HEK293 (cell line): Measurements from ENCODE around the gene SLC17A3.

ENCODE experiments used
- CTCF ChIP-seq: fragments of 450-650 bp; formaldehyde crosslinking; IDR thresholded peaks from 2 replicates; pipeline ENCODE4 v1.5.1; 2016; ENCODE audit warnings: missing biosample characterization, missing genetic modification characterization
- GLI4 ChIP-seq: fragments of 450-650 bp; formaldehyde crosslinking; IDR thresholded peaks from 2 replicates; pipeline ENCODE4 v1.5.1; 2016; ENCODE audit warnings: missing biosample characterization, missing genetic modification characterization
- ZBTB1 ChIP-seq: fragments of 450-650 bp; formaldehyde crosslinking; IDR thresholded peaks from 2 replicates; pipeline ENCODE4 v1.5.1; 2016; ENCODE audit warnings: missing biosample characterization, missing genetic modification characterization
- ZBTB17 ChIP-seq: fragments of 450-650 bp; formaldehyde crosslinking; IDR thresholded peaks from 2 replicates; pipeline ENCODE4 v1.5.1; 2016; ENCODE audit warnings: missing biosample characterization, missing genetic modification characterization
- ZNF112 ChIP-seq: fragments of 450-650 bp; formaldehyde crosslinking; IDR thresholded peaks from 2 replicates; pipeline ENCODE4 v1.5.0; 2017; ENCODE audit warnings: missing biosample characterization, missing genetic modification characterization
- ZNF140 ChIP-seq: fragments of 450-650 bp; formaldehyde crosslinking; IDR thresholded peaks from 2 replicates; pipeline ENCODE4 v1.5.1; 2016; ENCODE audit warnings: missing biosample characterization, missing genetic modification characterization
- ZNF16 ChIP-seq: fragments of 450-650 bp; formaldehyde crosslinking; IDR thresholded peaks from 2 replicates; pipeline ENCODE4 v1.5.1; 2016; ENCODE audit warnings: low read depth, missing biosample characterization, missing genetic modification characterization
- ZNF19 ChIP-seq: fragments of 450-650 bp; formaldehyde crosslinking; IDR thresholded peaks from 2 replicates; pipeline ENCODE4; 2016; ENCODE audit warnings: missing biosample characterization, missing genetic modification characterization, low read depth
- ZNF274 ChIP-seq, 2 experiments: fragments of 200-500 bp in 1 of 2; fragments of 450-650 bp in 1 of 2; sonication (Bioruptor generic) in 1 of 2; formaldehyde crosslinking in 1 of 2; IDR thresholded peaks; 2 replicates each; pipeline versions ENCODE4 v1.5.1 to v1.6.1; 2014 to 2016; ENCODE audit warnings: borderline replicate concordance in 1 of 2, inconsistent platforms in 1 of 2, low read length in 1 of 2, missing biosample characterization in 1 of 2, missing genetic modification characterization in 1 of 2
- ZNF394 ChIP-seq: fragments of 450-650 bp; formaldehyde crosslinking; IDR thresholded peaks from 2 replicates; pipeline ENCODE4 v1.5.1; 2016; ENCODE audit warnings: missing biosample characterization, missing genetic modification characterization, mild to moderate bottlenecking, moderate library complexity, borderline replicate concordance

GRCh38 chr6:25830458-25830857 lies 43.6 kb downstream of the SLC17A3 start:
- TF ChIP-seq ZNF274 (IDR thresholded peaks at IDR 0.05; ENCODE audit: low read length) (no peak), ZNF274 (tag by site-specific recombination; IDR thresholded peaks at IDR 0.05; ENCODE audit: borderline replicate concordance) (no peak), ZBTB1 (tag by site-specific recombination) (no peak), CTCF (tag by site-specific recombination) (no peak), ZNF19 (no peak), ZNF16 (tag by site-specific recombination) (no peak), ZNF140 (no peak), ZNF112 (no peak), ZNF394 (tag by site-specific recombination) (no peak), GLI4 (tag by site-specific recombination) (no peak), ZBTB17 (tag by site-specific recombination) (no peak)
